Activated CD8-positive, alpha-beta memory T cell treated with anti-CD3 and anti-CD28 coated beads for 4 hours (primary cell): ENCODE data around the gene ALKBH1.
"Not testable (repeated sequence)": the region's sequence is repeated elsewhere in the genome, so short reads cannot be mapped to it uniquely, and the experiment has no call there.

ENCODE experiments used
- DNase-seq, 2 donors: peaks; one replicate each; pipeline ENCODE4 v3.0.0-alpha.2; 2020; ENCODE audit warnings: low read depth in 2 of 2

The ALKBH1 gene

GRCh38 chr14:77707724-77708408, at the start of gene ALKBH1, which contains the start of gene SLIRP:
Gene ALKBH1 (minus strand): TSS chr14:77708023. CDS start chr14:77708004, 19 bp downstream.
Gene SLIRP (plus strand): TSS chr14:77708103. CDS start chr14:77708112, 9 bp downstream.
- peak; percentile 67 to 74 for DNase-seq

GRCh38 chr14:77752799-77753516, 45.1 kb upstream of the ALKBH1 start:
- DNase-seq: no peak

GRCh38 chr14:77752266-77752665, 44.4 kb upstream of the ALKBH1 start:
- no peak for DNase-seq

- not testable (repeated sequence) for DNase-seq
Observed at GRCh38 chr14:77747425-77747824, 39.6 kb upstream of the ALKBH1 start.

- DNase-seq: no peak
Observed at GRCh38 chr14:77746064-77746702, 38.4 kb upstream of the ALKBH1 start.

GRCh38 chr14:77741438-77741837, 33.6 kb upstream of the ALKBH1 start:
- DNase-seq: no peak

GRCh38 chr14:77738559-77739250, 30.9 kb upstream of the ALKBH1 start:
- DNase-seq: no peak

GRCh38 chr14:77730976-77731497, 23.2 kb upstream of the ALKBH1 start:
- no peak for DNase-seq

GRCh38 chr14:77722301-77722700, 14.5 kb upstream of the ALKBH1 start:
- DNase-seq: no peak

GRCh38 chr14:77721437-77721836, 13.6 kb upstream of the ALKBH1 start:
- no peak for DNase-seq

GRCh38 chr14:77717608-77718305, 9.9 kb upstream of the ALKBH1 start:
- no peak for DNase-seq

- no peak for DNase-seq
Observed at GRCh38 chr14:77714926-77715325, 7.1 kb upstream of the ALKBH1 start.

- no peak for DNase-seq
Observed at GRCh38 chr14:77710364-77710763, 2.5 kb upstream of the ALKBH1 start.

GRCh38 chr14:77709412-77709811, 1.6 kb upstream of the ALKBH1 start:
- DNase-seq: no peak

GRCh38 chr14:77708749-77709148, 926 bp upstream of the ALKBH1 start:
- no peak for DNase-seq

GRCh38 chr14:77707355-77707723, 484 bp downstream of the ALKBH1 start:
- DNase-seq: no peak

GRCh38 chr14:77691259-77691658, 16.6 kb downstream of the ALKBH1 start:
- no peak for DNase-seq

- no peak for DNase-seq
Observed at GRCh38 chr14:77682158-77682553, 25.7 kb downstream of the ALKBH1 start.

- no peak for DNase-seq
Observed at GRCh38 chr14:77681196-77682157, 26.3 kb downstream of the ALKBH1 start.

- no peak for DNase-seq
Observed at GRCh38 chr14:77674931-77675330, 32.9 kb downstream of the ALKBH1 start.
